ENCODE data around the gene PLA2G4F. TPM values are rescaled to one million over a fixed set of nuclear protein-coding genes. Genes with fewer than 3 reads are reported as not detected.

Gene PLA2G4F
- total RNA-seq, 4 donors from 2014 or later: 0.16 to 0.67 TPM; not detected in 2

DNA sequence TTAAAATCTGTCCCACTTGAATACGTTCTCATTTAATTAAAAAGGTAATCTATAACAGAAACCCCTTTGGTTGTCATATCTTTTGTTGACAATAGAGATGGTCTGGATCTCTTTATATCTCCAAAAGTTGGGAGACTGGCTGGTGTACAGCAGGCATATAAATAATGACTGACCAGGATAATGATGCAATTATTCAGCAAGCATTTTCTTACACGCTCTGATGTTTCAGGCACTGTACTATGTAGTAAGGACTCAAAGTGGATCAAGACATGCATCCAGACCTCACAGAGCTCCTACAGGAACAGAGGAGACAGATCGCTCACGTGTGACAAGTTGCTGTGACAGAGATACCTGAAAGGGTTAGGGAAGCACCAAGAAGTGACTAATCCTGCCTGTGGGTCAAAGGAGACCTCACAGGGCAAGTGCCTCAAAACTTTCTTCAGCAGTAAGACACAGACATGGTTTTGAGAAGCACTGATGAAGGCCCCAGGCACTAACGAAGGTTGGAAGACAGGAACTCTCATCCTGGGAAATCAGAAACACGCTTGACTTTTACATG is 26.0 kb upstream of the PLA2G4F start:
- 77 to 100% methylated on average over 3 of the region's 6 CpGs for WGBS, 2 donors (ENCODE audit: low coverage in 1 of 2)
- no peak for ATAC-seq
- H3K9me3 ChIP-seq: no peaks in the 10 kb centered on the region
- H3K27me3 ChIP-seq: no peaks in the 10 kb centered on the region
- H3K4me3 ChIP-seq: no peak overlapping the region
- TF ChIP-seq EP300 (IDR thresholded peaks at IDR 0.05): no peak
- no peak for TF ChIP-seq POLR2AphosphoS5 (IDR thresholded peaks at IDR 0.05)
- TF ChIP-seq, protein P1, sequence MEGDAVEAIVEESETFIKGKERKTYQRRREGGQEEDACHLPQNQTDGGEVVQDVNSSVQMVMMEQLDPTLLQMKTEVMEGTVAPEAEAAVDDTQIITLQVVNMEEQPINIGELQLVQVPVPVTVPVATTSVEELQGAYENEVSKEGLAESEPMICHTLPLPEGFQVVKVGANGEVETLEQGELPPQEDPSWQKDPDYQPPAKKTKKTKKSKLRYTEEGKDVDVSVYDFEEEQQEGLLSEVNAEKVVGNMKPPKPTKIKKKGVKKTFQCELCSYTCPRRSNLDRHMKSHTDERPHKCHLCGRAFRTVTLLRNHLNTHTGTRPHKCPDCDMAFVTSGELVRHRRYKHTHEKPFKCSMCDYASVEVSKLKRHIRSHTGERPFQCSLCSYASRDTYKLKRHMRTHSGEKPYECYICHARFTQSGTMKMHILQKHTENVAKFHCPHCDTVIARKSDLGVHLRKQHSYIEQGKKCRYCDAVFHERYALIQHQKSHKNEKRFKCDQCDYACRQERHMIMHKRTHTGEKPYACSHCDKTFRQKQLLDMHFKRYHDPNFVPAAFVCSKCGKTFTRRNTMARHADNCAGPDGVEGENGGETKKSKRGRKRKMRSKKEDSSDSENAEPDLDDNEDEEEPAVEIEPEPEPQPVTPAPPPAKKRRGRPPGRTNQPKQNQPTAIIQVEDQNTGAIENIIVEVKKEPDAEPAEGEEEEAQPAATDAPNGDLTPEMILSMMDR (IDR thresholded peaks at IDR 0.05): no peak
- no peak for TF ChIP-seq POLR2A (IDR thresholded peaks at IDR 0.05)
- H3K27ac ChIP-seq: no peak overlapping the region
- H3K4me1 ChIP-seq: no peaks in the 10 kb centered on the region
- H3K36me3 ChIP-seq: peaks cover 7 to 100% of the 10 kb centered on the region in 2 donors

DNA sequence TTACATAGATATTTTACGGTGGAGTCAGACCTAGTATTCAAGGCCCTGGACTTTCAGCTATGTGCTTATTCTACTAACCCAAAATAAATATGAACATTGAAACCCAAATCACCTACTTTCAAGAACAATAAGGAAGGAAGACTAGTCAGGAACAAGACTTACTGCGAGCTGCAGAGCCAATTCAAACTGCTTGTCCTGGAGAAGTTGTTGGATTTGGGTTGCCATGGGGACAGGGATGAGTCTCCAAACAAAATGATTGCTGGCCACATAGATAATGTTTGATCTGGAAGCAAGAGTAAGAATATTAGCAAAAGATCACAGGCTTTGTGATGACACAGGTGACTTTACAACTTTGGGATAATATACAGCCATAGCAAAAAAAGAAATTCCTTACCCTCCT is 21.6 kb upstream of the PLA2G4F start:
- Histone ChIP-seq H3K27ac (no peak overlapping the region), H3K4me1 (no peaks in the 10 kb centered on the region), H3K36me3 (peaks cover 2 to 100% of the 10 kb centered on the region in 2 donors), H3K4me3 (no peak overlapping the region), H3K9me3 (no peaks in the 10 kb centered on the region), H3K27me3 (no peaks in the 10 kb centered on the region)
- no peak for ATAC-seq
- no peak for TF ChIP-seq EP300 (IDR thresholded peaks at IDR 0.05)
- TF ChIP-seq POLR2A (IDR thresholded peaks at IDR 0.05): no peak
- TF ChIP-seq, protein P1 (IDR thresholded peaks at IDR 0.05): no peak
- TF ChIP-seq POLR2AphosphoS5 (IDR thresholded peaks at IDR 0.05): no peak
- 79 to 81% methylated on average over 2 of the region's 2 CpGs for WGBS, 2 donors (ENCODE audit: low coverage in 1 of 2)

DNA sequence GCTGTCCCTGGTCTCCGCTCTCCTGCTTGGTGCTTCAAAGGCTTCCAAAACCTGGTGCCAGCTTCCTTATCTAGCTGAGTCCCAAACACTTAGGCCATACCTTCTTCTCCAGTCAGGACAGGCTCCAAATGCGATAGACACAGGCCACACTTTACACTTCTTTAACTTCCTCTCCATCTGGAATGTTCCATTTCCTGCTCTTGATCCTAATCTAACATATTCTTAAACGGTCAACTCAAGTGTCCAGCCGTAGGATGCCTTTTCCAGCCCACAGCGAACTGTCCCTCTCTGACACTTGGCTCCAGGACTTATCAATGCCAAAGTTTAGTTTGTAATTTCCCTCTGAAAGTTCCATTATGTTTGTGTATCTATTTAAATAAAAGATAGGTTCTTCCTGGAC is 19.2 kb upstream of the PLA2G4F start:
- TF ChIP-seq POLR2AphosphoS5 (IDR thresholded peaks at IDR 0.05) (no peak), POLR2A (IDR thresholded peaks at IDR 0.05) (no peak), EP300 (IDR thresholded peaks at IDR 0.05) (no peak)
- TF ChIP-seq, protein P1 (IDR thresholded peaks at IDR 0.05): no peak
- Histone ChIP-seq H3K9me3 (no peaks in the 10 kb centered on the region), H3K36me3 (peaks cover 2 to 100% of the 10 kb centered on the region in 2 donors), H3K4me1 (no peaks in the 10 kb centered on the region), H3K4me3 (no peak overlapping the region), H3K27ac (no peak overlapping the region), H3K27me3 (no peaks in the 10 kb centered on the region)
- ATAC-seq: no peak
- 65 to 84% methylated on average over 4 to 5 of the region's 5 CpGs for WGBS, 2 donors (ENCODE audit: low coverage in 1 of 2)

DNA sequence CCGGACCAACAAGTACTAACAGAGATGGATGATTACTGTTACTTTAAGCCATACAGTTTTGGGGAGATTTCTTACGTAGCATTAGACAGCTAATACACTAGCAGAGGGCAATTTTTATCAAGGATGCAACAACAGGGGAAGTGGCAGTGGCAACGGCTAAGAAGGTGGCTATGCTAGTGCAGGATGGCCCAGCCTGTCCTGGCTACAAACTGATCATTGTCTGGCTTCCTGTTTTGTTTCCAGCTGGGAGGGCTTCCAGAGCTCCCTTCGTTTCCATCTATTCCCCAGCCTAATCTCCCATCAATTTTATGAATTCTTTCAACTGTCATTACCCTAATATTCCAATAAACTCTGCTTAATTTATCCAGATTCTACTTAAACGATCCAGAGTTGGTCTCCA is 16.0 kb upstream of the PLA2G4F start:
- 80 to 86% methylated on average over 1 to 5 of the region's 5 CpGs for WGBS, 2 donors (ENCODE audit: low coverage in 1 of 2)
- no peak for TF ChIP-seq POLR2A (IDR thresholded peaks at IDR 0.05)
- TF ChIP-seq EP300 (IDR thresholded peaks at IDR 0.05): no peak
- TF ChIP-seq, protein P1 (IDR thresholded peaks at IDR 0.05): no peak
- no peak for TF ChIP-seq POLR2AphosphoS5 (IDR thresholded peaks at IDR 0.05)
- H3K4me1 ChIP-seq: no peaks in the 10 kb centered on the region
- no peaks in the 10 kb centered on the region for H3K9me3 ChIP-seq
- H3K27me3 ChIP-seq: no peaks in the 10 kb centered on the region
- no peak overlapping the region for H3K4me3 ChIP-seq
- peaks cover 0 to 100% of the 10 kb centered on the region in 2 donors for H3K36me3 ChIP-seq
- no peak overlapping the region for H3K27ac ChIP-seq
- no peak for ATAC-seq

DNA sequence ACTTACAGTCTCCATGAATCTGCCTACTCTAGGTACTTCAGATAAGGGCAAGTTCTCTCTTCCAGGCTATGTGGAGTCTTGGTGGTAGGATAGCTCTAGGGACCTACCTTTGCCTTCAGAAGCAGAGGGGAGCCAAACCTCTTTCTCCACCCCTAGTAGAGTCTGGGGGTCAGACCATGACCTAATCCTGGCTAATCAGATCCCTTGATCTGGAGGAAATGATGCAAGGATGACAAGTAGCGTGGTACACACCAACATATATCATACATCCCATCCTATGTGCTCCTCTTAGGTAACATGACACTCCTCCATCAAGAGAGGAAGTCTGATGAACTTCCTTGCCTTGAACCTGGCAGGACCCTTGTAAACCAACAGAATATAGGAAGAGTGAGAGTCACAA is 15.4 kb upstream of the PLA2G4F start:
- TF ChIP-seq POLR2AphosphoS5 (IDR thresholded peaks at IDR 0.05) (no peak), EP300 (IDR thresholded peaks at IDR 0.05) (no peak), POLR2A (IDR thresholded peaks at IDR 0.05) (no peak)
- TF ChIP-seq, protein P1 (IDR thresholded peaks at IDR 0.05): no peak
- Histone ChIP-seq H3K4me1 (no peaks in the 10 kb centered on the region), H3K4me3 (no peak overlapping the region), H3K9me3 (no peaks in the 10 kb centered on the region), H3K27me3 (no peaks in the 10 kb centered on the region), H3K27ac (no peak overlapping the region), H3K36me3 (peaks cover 0 to 100% of the 10 kb centered on the region in 2 donors)
- 75% methylated on average over 1 of the region's 1 CpG for WGBS, 2 donors (ENCODE audit: low coverage in 1 of 2)
- no peak for ATAC-seq

All from gastroesophageal sphincter (tissue), 4 donors.